ENCODE results near the gene CD83. TPM values are rescaled to one million over a fixed set of nuclear protein-coding genes. Genes with fewer than 3 reads are reported as not detected.

CD83 gene
- total and polyA plus RNA-seq, 2 of the 8 experiments (the other 6 are each of a cell fraction or from before 2014, with no cell fraction given) = 4.6 to 8.5 TPM

DNA sequence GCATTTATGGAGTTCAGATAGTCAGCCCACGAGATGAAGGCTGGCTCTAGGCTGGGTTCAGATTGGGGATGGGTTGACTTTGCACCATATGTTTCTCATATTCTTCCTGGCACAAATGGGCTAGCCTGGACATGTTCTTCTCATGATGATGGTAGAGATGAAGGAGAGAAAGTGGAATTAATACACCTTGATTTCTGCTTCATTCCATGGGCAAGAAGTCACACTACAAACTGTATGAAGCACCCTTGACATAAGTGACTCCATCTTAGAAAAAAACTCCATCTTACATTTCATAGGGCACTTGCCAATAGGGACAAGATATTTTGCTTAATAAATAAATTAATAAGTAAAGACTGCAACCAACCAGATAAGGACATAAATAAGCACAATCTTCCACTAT is 12.0 kb upstream of the CD83 start:
- H3K79me2 ChIP-seq (ENCODE audit: control insufficient read depth in 1 of 2, insufficient read depth in 2 of 2, low read length in 2 of 2) = no peaks in the 10 kb centered on the region
- H3K4me1 ChIP-seq (replicated peaks in 1 of 4; ENCODE audit: control insufficient read depth in 3 of 4, insufficient read depth in 4 of 4, low read length in 3 of 4) = no peaks in the 10 kb centered on the region; a peak in 1 of 7 replicates
- H3K23me2 ChIP-seq (ENCODE audit: low read depth, low read length) = no peaks in the 10 kb centered on the region
- 81% methylated on average over 1 of the region's 1 CpG; no CpG with 5 or more reads in 1 of the 2 experiments for WGBS, 2 experiments (ENCODE audit: extremely low coverage in 1 of 2, insufficient coverage in 1 of 2, insufficient read length in 1 of 2, insufficient replicate concordance in 2 of 2, low coverage in 1 of 2, low lambda C conversion rate in 2 of 2, missing lambda C conversion rate in 1 of 2)
- no peak overlapping the region for H3K14ac ChIP-seq (ENCODE audit: insufficient read length)
- TF ChIP-seq TBP (IDR thresholded peaks at IDR 0.05; ENCODE audit: low read depth, low read length) (no peak), CBX5 (IDR thresholded peaks at IDR 0.05; ENCODE audit: low read depth, low read length) (no peak), HDAC6 (IDR thresholded peaks at IDR 0.05; ENCODE audit: low read depth, low read length) (no peak), RBBP5 (IDR thresholded peaks at IDR 0.05; ENCODE audit: borderline replicate concordance, low read depth, low read length) (no peak), CEBPB (IDR thresholded peaks at IDR 0.05; ENCODE audit: low read depth, low read length) (no peak), BRCA1 (IDR thresholded peaks at IDR 0.05; ENCODE audit: low read depth, low read length) (no peak), NANOG (IDR thresholded peaks at IDR 0.05; ENCODE audit: insufficient read depth, low read depth, low read length, poor library complexity, severe bottlenecking) (no peak)
- TF ChIP-seq, protein P1, sequence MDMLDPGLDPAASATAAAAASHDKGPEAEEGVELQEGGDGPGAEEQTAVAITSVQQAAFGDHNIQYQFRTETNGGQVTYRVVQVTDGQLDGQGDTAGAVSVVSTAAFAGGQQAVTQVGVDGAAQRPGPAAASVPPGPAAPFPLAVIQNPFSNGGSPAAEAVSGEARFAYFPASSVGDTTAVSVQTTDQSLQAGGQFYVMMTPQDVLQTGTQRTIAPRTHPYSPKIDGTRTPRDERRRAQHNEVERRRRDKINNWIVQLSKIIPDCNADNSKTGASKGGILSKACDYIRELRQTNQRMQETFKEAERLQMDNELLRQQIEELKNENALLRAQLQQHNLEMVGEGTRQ (IDR thresholded peaks at IDR 0.05; ENCODE audit: low read length) = no peak
- H3K23ac ChIP-seq (ENCODE audit: insufficient read length) = no peak overlapping the region
- no peaks in the 10 kb centered on the region; a peak in 1 of 7 replicates for H3K27me3 ChIP-seq (replicated peaks in 1 of 4; ENCODE audit: control insufficient read depth in 3 of 4, extremely low read depth in 1 of 4, insufficient read depth in 3 of 4, low read length in 3 of 4)
- no peak for DNase-seq (ENCODE audit: low read depth in 1 of 2, low spot score in 2 of 2)
- H4K20me1 ChIP-seq (replicated peaks in 1 of 2; ENCODE audit: control insufficient read depth in 1 of 2, insufficient read depth in 2 of 2, low read length in 2 of 2) = no peaks in the 10 kb centered on the region
- no peak overlapping the region for H4K8ac ChIP-seq (ENCODE audit: extremely low read depth, insufficient read depth, low read length)
- H3K27ac ChIP-seq (ENCODE audit: low read depth, low read length) = no peak overlapping the region
- H2BK12ac ChIP-seq (ENCODE audit: low read depth, low read length) = no peak overlapping the region
- ChIA-PET CTCF (ENCODE audit: partially characterized antibody) (interaction anchor here (0.6 kb wide), 1 partner anchor 34 kb away, joined by 3 read pairs; no protein-coding TSS in a partner anchor), POLR2A (ENCODE audit: partially characterized antibody) (no interaction called here)
- H3K79me1 ChIP-seq (ENCODE audit: low read depth, low read length) = no peaks in the 10 kb centered on the region
- FAIRE-seq = no peak
- no peak overlapping the region for H3K4me2 ChIP-seq (ENCODE audit: insufficient read depth in 1 of 2, low read depth in 2 of 2, low read length in 2 of 2)
- peaks cover 0 to 8% (median 0%) of the 10 kb centered on the region in 4 experiments; a peak in 1 of 8 replicates for H3K36me3 ChIP-seq (ENCODE audit: control insufficient read depth in 2 of 4, insufficient read depth in 4 of 4, low read length in 3 of 4)
- no peak overlapping the region for H4K91ac ChIP-seq (replicated peaks; ENCODE audit: insufficient read length, low read length)
- no peak overlapping the region for H2AK5ac ChIP-seq (ENCODE audit: low read depth, low read length)
- no peak overlapping the region for H3K18ac ChIP-seq (ENCODE audit: extremely low read depth, low read length)
- no peak overlapping the region for H3K4me3 ChIP-seq (ENCODE audit: extremely low read depth in 1 of 4, insufficient read depth in 2 of 4, low read depth in 3 of 4, low read length in 4 of 4)
- no peak overlapping the region for H2BK15ac ChIP-seq (ENCODE audit: low read length)
- H2AFZ ChIP-seq (ENCODE audit: low read length) = no peak overlapping the region
- H3K4ac ChIP-seq (replicated peaks; ENCODE audit: insufficient read length, low read depth, low read length) = no peak overlapping the region
- no peak overlapping the region for H3K56ac ChIP-seq (replicated peaks; ENCODE audit: insufficient read length, low read depth, low read length)
- no peak overlapping the region for H2BK20ac ChIP-seq (ENCODE audit: low read length)
- H4K5ac ChIP-seq (ENCODE audit: insufficient read length, low read depth, low read length) = no peak overlapping the region
- no peak overlapping the region for H2BK5ac ChIP-seq (ENCODE audit: low read depth, low read length)
- peaks cover 12 to 14% of the 10 kb centered on the region in 2 experiments for H3K9me3 ChIP-seq (ENCODE audit: insufficient read depth in 2 of 2, low read depth in 1 of 2, low read length in 1 of 2)
- H3K9ac ChIP-seq (replicated peaks in 1 of 4; ENCODE audit: extremely low read depth in 1 of 4, low read depth in 3 of 4, low read length in 3 of 4) = no peak overlapping the region
- no peak overlapping the region for H2BK120ac ChIP-seq (replicated peaks; ENCODE audit: low read depth, low read length)
